HG02884 (cell line): ENCODE measurements around the gene TBC1D19.
"Not testable (repeated sequence)": the region's sequence is repeated elsewhere in the genome, so short reads cannot be mapped to it uniquely, and the experiment has no call there.

Experiments used
- ATAC-seq: cut with Tn5 transposase; IDR thresholded peaks from one replicate; pipeline ENCODE4 v1.9.1; 2021; ENCODE audit warnings: mild to moderate bottlenecking, moderate library complexity; ENCODE audit not compliant: unreplicated experiment

The TBC1D19 gene

GRCh38 chr4:26679040-26679695 is 95.3 kb downstream of the TBC1D19 start:
- ATAC-seq: not testable (repeated sequence)

GRCh38 chr4:26682436-26682835 is 98.6 kb downstream of the TBC1D19 start:
- ATAC-seq: no peak

DNA sequence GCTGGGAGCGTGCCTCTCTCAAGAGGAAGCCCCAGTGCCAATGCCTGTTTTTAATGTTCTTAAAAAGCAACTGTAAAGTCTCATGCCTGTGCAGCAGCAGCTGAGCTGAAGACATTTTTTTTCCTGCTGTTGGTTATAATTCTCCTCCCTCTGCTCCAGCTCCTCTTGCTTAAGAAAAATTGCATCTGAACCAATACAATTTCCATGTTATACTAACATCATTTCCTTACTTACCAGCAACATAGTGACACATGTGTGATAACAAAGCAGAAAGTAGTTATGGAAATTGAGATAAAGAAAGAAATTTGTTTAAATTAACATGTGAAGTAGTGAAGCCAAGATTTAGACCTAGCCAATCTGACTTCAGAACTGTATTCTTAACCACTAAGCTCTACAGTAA is 101.4 kb downstream of the TBC1D19 start:
- no peak for ATAC-seq

- ATAC-seq: no peak
Observed at GRCh38 chr4:26687728-26688127, 103.8 kb downstream of the TBC1D19 start.

- no peak for ATAC-seq
Observed at GRCh38 chr4:26690506-26690905, 106.6 kb downstream of the TBC1D19 start.

DNA sequence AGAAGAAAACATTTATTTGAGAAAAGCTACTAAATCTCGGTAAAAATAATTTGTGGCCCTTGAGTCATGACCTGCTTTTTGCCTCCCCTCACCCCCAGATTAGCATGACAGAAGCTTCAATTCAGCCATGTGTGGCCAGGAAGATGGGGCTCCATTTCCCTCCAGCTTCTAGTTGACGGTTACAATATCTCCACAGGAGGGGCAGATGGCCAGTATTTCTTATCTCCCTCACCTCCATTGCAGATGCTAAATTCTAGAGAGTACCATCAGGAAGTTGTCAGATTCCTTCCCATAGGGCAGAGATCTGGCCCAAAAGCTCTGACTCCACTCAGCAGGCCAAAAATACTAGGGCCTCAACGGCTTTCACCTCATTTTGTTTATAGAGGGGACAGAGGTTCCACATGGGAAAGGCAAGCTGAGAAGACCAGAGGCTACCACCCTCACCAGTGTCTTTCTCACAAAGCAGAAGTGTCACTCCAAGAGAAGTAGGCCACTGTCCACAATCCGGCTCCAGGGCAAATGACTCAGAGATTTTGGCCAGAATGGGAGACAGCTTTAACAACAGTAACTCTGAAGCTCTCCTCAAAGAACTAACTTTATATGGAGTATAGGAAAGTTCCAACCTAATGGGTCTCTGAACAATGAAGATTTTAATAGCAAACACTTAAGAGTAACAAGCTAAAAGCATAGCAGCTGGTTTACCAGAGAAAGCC is 108.3 kb downstream of the TBC1D19 start:
- no peak for ATAC-seq

- ATAC-seq: not testable (repeated sequence)
Observed at GRCh38 chr4:26694131-26694530, 110.2 kb downstream of the TBC1D19 start.

DNA sequence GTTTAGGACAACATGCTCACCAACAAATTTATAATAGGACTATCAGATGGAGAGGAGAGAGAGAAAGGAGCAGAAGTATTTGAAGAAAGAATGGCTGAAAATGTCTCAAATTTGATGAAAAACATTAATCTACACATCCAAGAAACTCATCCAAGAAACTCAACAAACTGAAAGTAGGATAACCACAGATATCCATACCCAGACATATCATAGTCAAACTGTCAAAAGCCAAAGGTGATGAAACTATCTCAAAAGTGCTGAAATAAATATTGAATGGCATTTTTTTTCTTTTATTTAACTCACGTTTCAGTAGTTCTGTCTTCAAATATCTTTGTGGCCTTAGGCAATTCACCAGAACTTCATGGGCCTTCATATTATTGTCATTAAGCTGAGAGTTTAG is 116.2 kb downstream of the TBC1D19 start:
- ATAC-seq: no peak

DNA sequence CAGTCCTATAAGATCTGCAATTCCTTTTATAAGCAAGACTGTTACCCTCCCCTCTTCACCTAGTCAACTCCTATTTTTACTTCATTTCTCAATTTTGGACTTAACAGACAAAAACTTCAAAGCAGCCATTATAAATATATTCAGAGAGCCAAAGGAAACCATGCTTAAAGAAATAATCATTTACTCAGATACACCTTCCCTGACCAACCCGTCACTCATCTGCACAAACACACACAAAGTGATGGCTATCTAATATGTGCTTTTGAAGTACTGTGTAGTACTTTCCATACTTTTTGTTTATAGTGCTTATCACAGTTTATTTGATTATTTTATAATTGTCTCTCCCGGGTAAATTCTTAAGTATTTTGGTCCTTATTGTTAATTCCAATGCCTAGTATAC is 117.2 kb downstream of the TBC1D19 start:
- no peak for ATAC-seq

GRCh38 chr4:26701786-26702227 is 117.9 kb downstream of the TBC1D19 start:
- ATAC-seq: peak; percentile 74

DNA sequence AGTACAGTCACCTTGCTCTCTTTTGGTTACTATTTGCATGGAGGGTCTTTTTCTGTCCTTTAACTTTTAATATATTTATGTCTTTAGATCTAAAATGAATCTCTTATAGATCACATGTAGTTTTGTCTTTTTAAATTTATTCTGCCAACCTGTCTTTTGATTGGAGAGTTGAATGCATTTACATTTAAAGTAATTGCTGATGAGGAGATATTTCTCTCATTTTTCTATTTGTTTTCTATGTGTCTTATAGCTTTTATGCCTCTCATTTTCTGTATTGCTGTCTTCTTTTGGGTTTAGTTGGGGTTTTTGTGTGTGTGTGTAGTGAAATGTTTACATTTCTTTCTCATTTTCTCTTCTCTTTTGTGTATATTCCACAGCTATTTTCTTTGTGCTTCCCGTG is 123.5 kb downstream of the TBC1D19 start:
- no peak for ATAC-seq

- ATAC-seq: no peak
Observed at GRCh38 chr4:26709246-26709645, 125.4 kb downstream of the TBC1D19 start.

- ATAC-seq: no peak
Observed at GRCh38 chr4:26713563-26714151, 129.8 kb downstream of the TBC1D19 start.

- peak; percentile 83 for ATAC-seq
Observed at GRCh38 chr4:26715636-26716242, 131.9 kb downstream of the TBC1D19 start.

DNA sequence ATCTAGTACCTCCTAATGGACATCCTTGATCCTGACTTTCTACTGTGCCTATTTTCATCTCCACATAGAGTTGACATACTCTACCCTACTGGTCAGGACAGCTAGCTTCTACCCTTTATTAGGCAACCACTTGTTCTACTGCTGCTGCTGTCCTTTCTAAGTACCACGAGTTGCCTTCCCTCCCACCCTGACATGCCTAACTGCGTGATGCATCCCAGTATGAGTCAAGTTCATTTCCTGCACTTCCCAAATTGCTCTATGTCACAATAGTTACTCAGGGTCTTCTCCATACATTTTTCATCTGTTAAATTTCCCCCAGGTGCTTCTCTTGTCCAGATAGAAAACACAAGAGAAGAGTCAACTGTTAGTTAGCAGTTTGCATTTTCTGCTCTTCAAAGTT is 133.4 kb downstream of the TBC1D19 start:
- ATAC-seq: no peak

- no peak for ATAC-seq
Observed at GRCh38 chr4:26719954-26720552, 136.2 kb downstream of the TBC1D19 start.

DNA sequence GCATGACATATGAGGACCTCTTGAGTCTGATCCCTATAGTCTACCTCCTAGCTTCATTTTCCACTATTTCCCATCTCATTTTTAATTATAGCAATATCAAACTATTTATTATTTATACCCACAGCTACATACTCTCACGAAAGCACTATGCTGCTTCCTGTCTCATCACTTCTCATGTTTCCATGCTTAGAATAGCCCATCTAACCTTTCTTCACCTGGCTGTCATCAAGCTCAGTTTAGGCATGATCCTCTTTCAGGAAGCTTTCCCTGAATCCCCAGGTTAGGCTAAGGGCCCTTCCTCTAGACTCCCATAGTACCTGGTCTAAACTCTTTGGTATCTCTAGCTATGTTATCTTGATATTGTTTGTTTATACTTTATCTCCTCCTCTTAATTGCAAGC is 137.8 kb downstream of the TBC1D19 start:
- ATAC-seq: no peak

- ATAC-seq: peak; percentile 72
Observed at GRCh38 chr4:26723216-26723615, 139.3 kb downstream of the TBC1D19 start.

- no peak for ATAC-seq
Observed at GRCh38 chr4:26724534-26724933, 140.7 kb downstream of the TBC1D19 start.

- ATAC-seq: no peak
Observed at GRCh38 chr4:26726655-26727387, 142.9 kb downstream of the TBC1D19 start.

DNA sequence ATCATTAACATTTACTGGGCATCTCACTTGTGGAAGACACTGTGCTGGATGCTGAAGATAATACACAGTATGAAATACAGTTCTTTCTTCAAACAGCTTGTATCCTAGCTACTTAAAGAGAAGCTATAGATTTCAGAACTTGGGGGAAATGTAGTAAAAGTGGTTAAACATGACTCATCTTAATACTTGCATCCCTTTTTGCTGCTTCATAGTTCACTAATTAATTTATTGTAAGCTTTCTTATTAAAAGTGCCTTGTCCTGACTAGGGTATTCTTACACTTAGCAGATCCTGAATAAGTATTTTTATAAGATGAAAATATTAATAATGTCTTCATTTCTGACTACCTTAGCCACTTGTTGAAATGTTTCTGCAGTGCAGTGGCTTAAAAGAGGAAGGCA is 144.0 kb downstream of the TBC1D19 start:
- no peak for ATAC-seq
